ENCODE measurements around the gene TMEM163. TPM values are rescaled to one million over a fixed set of nuclear protein-coding genes. Genes with fewer than 3 reads are reported as not detected.

Gene TMEM163
- total and polyA plus RNA-seq, 2 donors (not counting 3 experiments of a cell fraction or from before 2014, with no cell fraction given), result 1.0 to 2.8 TPM

- TF ChIP-seq GATA2 (IDR thresholded peaks at IDR 0.05; ENCODE audit: insufficient read depth, insufficient read length, low read depth, low read length), result no peak
- TF ChIP-seq JUN (IDR thresholded peaks at IDR 0.05; ENCODE audit: borderline replicate concordance, insufficient read depth, insufficient read length, low read depth), result no peak
- Histone ChIP-seq H3K9me1 (replicated peaks; ENCODE audit: control insufficient read depth, extremely low read depth, insufficient read depth, low read length) (no peaks in the 10 kb centered on the region), H4K20me1 (replicated peaks; ENCODE audit: control insufficient read depth, extremely low read depth, insufficient read depth, low read length) (no peaks in the 10 kb centered on the region), H3K9ac (replicated peaks; ENCODE audit: extremely low read depth, insufficient read depth, low read length) (no peak overlapping the region), H3K27ac (ENCODE audit: insufficient read depth, low read depth, low read length) (peak overlapping the region; percentile 36), H3K4me3 (replicated peaks in 1 of 3; ENCODE audit: insufficient read depth in 1 of 3, low read depth in 1 of 3, low read length in 3 of 3) (no peak overlapping the region), H3K4me2 (ENCODE audit: insufficient read depth, low read length) (peak overlapping the region; percentile 10), H3K36me3 (ENCODE audit: control insufficient read depth in 2 of 2, extremely low read depth in 1 of 2, insufficient read depth in 2 of 2, low read length in 2 of 2) (no peaks in the 10 kb centered on the region), H3K4me1 (ENCODE audit: control insufficient read depth, extremely low read depth, insufficient read depth, low read length) (peaks cover 15% of the 10 kb centered on the region), H3K79me2 (ENCODE audit: control insufficient read depth, insufficient read depth, low read length) (no peaks in the 10 kb centered on the region), H3K27me3 (ENCODE audit: control insufficient read depth in 2 of 2, insufficient read depth in 2 of 2, low read length in 2 of 2) (no peaks in the 10 kb centered on the region), H3K9me3 (replicated peaks; ENCODE audit: control insufficient read depth, insufficient read depth, low read length) (no peaks in the 10 kb centered on the region), H2AFZ (ENCODE audit: low read depth, low read length) (no peak overlapping the region)
- CTCF ChIA-PET, result interaction anchor here (0.7 to 2.1 kb wide), 5 partner anchors 10 to 256 kb away, joined by 3 to 8 read pairs (median 3); no protein-coding TSS in a partner anchor
- BruUV-seq (replicated peaks), result no TSS peak
- no peak for FAIRE-seq
- DNase-seq (ENCODE audit: low read depth, low spot score), result no peak
- intact Hi-C loops (cut with micrococcal nuclease) (no loop called here), dilution Hi-C loops (cut with MboI; ENCODE audit: extremely low pct_ligation_motif_present, low sequenced_read_pairs) (no loop called here)
- POLR2A ChIA-PET, result no interaction called here
These were observed 12.8 kb downstream of the TMEM163 start for GRCh38 chr2:134705861-134706586.

GRCh38 chr2:134704173-134704572 is 14.6 kb downstream of the TMEM163 start:
- dilution Hi-C loops (cut with MboI; ENCODE audit: extremely low pct_ligation_motif_present, low sequenced_read_pairs) (no loop called here), intact Hi-C loops (cut with micrococcal nuclease) (no loop called here)
- ChIA-PET CTCF (interaction anchor here (0.9 to 1.8 kb wide), 3 partner anchors 11 to 46 kb away, joined by 3 to 8 read pairs (median 3); no protein-coding TSS in a partner anchor), POLR2A (interaction anchor here (0.7 kb wide), 1 partner anchor 31 kb away, joined by 6 read pairs; no protein-coding TSS in a partner anchor)
- Histone ChIP-seq H3K27me3 (ENCODE audit: control insufficient read depth in 2 of 2, insufficient read depth in 2 of 2, low read length in 2 of 2) (no peaks in the 10 kb centered on the region), H3K9me1 (replicated peaks; ENCODE audit: control insufficient read depth, extremely low read depth, insufficient read depth, low read length) (no peaks in the 10 kb centered on the region), H4K20me1 (replicated peaks; ENCODE audit: control insufficient read depth, extremely low read depth, insufficient read depth, low read length) (no peaks in the 10 kb centered on the region), H3K9me3 (replicated peaks; ENCODE audit: control insufficient read depth, insufficient read depth, low read length) (no peaks in the 10 kb centered on the region), H3K9ac (replicated peaks; ENCODE audit: extremely low read depth, insufficient read depth, low read length) (no peak overlapping the region), H3K36me3 (ENCODE audit: control insufficient read depth in 2 of 2, extremely low read depth in 1 of 2, insufficient read depth in 2 of 2, low read length in 2 of 2) (no peaks in the 10 kb centered on the region), H3K79me2 (ENCODE audit: control insufficient read depth, insufficient read depth, low read length) (no peaks in the 10 kb centered on the region), H3K4me1 (ENCODE audit: control insufficient read depth, extremely low read depth, insufficient read depth, low read length) (peaks cover 15% of the 10 kb centered on the region), H3K4me2 (ENCODE audit: insufficient read depth, low read length) (no peak overlapping the region), H2AFZ (ENCODE audit: low read depth, low read length) (no peak overlapping the region), H3K4me3 (replicated peaks in 1 of 3; ENCODE audit: insufficient read depth in 1 of 3, low read depth in 1 of 3, low read length in 3 of 3) (no peak overlapping the region), H3K27ac (ENCODE audit: insufficient read depth, low read depth, low read length) (no peak overlapping the region)
- TF ChIP-seq CTCF (IDR thresholded peaks at IDR 0.05; ENCODE audit: extremely low read depth in 1 of 2, insufficient read depth in 1 of 2, low read depth in 1 of 2, low read length in 2 of 2) (no peak), MAX (IDR thresholded peaks at IDR 0.05; ENCODE audit: insufficient read depth, insufficient read length) (no peak), FOS (IDR thresholded peaks at IDR 0.05; ENCODE audit: borderline replicate concordance, insufficient read depth, low read length) (no peak), GATA2 (IDR thresholded peaks at IDR 0.05; ENCODE audit: insufficient read depth, insufficient read length, low read depth, low read length) (no peak), EZH2 (IDR thresholded peaks at IDR 0.05; ENCODE audit: borderline replicate concordance, low read depth, low read length, severe bottlenecking) (no peak), JUN (IDR thresholded peaks at IDR 0.05; ENCODE audit: borderline replicate concordance, insufficient read depth, insufficient read length, low read depth) (no peak), POLR2AphosphoS5 (IDR thresholded peaks at IDR 0.05; ENCODE audit: insufficient read depth, low read depth, low read length) (no peak), POLR2A (IDR thresholded peaks at IDR 0.05; ENCODE audit: low read depth, low read length) (no peak), MYC (IDR thresholded peaks at IDR 0.05; ENCODE audit: low read depth, low read length) (no peak)
- FAIRE-seq (no peak), DNase-seq (ENCODE audit: low read depth, low spot score) (no peak)
- BruUV-seq (replicated peaks), result no TSS peak
